Nephron (organoid): Measurements from ENCODE around the gene SUN1.
"Not testable (repeated sequence)": the region's sequence is repeated elsewhere in the genome, so short reads cannot be mapped to it uniquely, and the experiment has no call there.

ENCODE experiments used
- H3K27ac Mint-ChIP-seq, 3 experiments: 2 replicates each; pipeline ENCODE4 v1.8.0; 2020; ENCODE audit warnings: mixed read lengths in 3 of 3, mild to moderate bottlenecking in 2 of 3, moderate library complexity in 1 of 3
- H3K27me3 Mint-ChIP-seq: 2 replicates; pipeline ENCODE4 v1.8.0; 2021; ENCODE audit warnings: low read depth, mild to moderate bottlenecking, moderate library complexity, mixed read lengths
- H3K36me3 Mint-ChIP-seq: 2 replicates; pipeline ENCODE4 v1.8.0; 2020; ENCODE audit warnings: low read depth, mixed read lengths
- H3K4me1 Mint-ChIP-seq: 2 replicates; pipeline ENCODE4 v1.8.0; 2020; ENCODE audit warnings: mixed read lengths
- H3K4me3 Mint-ChIP-seq, 3 experiments: 2 replicates each; pipeline ENCODE4 v1.8.0; 2020; ENCODE audit warnings: mild to moderate bottlenecking in 3 of 3, mixed read lengths in 3 of 3, moderate library complexity in 2 of 3
- H3K9me3 Mint-ChIP-seq: 2 replicates; pipeline ENCODE4 v1.8.0; 2020; ENCODE audit warnings: mixed read lengths
- TF ChIP-seq, protein P1 (sequence below), 3 experiments: fragments of 200-600 bp; sonication (generic); IDR thresholded peaks; one replicate each; pipeline ENCODE4 v1.5.0; 2021; ENCODE audit warnings: antibody characterized with exemption in 3 of 3; ENCODE audit not compliant: unreplicated experiment in 3 of 3

The SUN1 gene

DNA sequence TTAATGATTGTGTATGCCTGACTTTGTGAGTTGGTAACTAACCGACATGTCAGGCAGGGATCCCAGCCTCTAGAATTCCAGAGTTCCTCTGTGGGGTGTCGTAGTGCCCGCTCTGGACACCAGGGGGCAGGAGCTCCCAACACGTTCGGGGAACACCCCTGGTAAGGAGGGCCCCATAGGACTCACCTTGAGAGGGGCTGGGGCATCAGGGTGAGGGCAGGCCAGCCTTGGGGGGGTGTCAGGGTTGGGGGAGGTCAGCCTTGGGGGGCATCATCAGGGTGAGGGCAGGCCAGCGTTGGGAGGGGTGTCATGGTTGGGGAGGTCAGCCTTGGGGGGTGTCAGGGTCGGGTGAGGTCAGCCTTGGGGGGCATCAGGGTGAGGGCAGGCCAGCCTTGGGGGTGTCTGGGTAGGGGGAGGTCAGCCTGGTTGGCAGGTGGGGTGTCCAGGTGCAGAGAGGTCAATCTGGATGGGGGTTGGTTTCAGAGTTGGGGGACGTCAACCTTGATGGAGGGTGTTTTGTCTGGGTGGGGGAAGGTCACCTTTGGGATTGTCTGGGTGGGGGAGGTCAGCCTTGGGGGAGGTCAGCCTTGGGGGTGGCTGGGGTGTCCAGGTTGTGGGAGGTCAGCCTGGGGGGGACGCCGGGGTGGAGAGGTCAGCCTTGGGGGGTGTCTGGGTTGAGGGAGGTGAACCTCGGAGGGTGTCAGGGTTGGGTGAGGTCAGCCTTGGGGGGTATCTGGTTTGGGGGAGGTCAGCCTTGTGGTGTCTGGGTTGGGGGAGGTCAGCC lies 45.6 kb upstream of the SUN1 start:
- TF ChIP-seq, protein P1, sequence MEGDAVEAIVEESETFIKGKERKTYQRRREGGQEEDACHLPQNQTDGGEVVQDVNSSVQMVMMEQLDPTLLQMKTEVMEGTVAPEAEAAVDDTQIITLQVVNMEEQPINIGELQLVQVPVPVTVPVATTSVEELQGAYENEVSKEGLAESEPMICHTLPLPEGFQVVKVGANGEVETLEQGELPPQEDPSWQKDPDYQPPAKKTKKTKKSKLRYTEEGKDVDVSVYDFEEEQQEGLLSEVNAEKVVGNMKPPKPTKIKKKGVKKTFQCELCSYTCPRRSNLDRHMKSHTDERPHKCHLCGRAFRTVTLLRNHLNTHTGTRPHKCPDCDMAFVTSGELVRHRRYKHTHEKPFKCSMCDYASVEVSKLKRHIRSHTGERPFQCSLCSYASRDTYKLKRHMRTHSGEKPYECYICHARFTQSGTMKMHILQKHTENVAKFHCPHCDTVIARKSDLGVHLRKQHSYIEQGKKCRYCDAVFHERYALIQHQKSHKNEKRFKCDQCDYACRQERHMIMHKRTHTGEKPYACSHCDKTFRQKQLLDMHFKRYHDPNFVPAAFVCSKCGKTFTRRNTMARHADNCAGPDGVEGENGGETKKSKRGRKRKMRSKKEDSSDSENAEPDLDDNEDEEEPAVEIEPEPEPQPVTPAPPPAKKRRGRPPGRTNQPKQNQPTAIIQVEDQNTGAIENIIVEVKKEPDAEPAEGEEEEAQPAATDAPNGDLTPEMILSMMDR (IDR thresholded peaks at IDR 0.05; ENCODE audit: unreplicated experiment in 3 of 3), result peak; percentile 69 to 72 (median 70)
- Mint-ChIP-seq H3K27me3 (no peaks in the 10 kb centered on the region), H3K4me1 (no peaks in the 10 kb centered on the region), H3K4me3 (no peak overlapping the region), H3K9me3 (no peaks in the 10 kb centered on the region), H3K36me3 (peaks cover 65% of the 10 kb centered on the region), H3K27ac (no peak overlapping the region)

GRCh38 chr7:787332-788240 lies 44.7 kb upstream of the SUN1 start:
- TF ChIP-seq, protein P1 (IDR thresholded peaks at IDR 0.05; ENCODE audit: unreplicated experiment in 3 of 3), result no peak
- no peaks in the 10 kb centered on the region for H3K27me3 Mint-ChIP-seq
- H3K4me3 Mint-ChIP-seq, result no peak overlapping the region
- H3K27ac Mint-ChIP-seq, result no peak overlapping the region
- H3K4me1 Mint-ChIP-seq, result no peaks in the 10 kb centered on the region
- H3K9me3 Mint-ChIP-seq, result no peaks in the 10 kb centered on the region
- H3K36me3 Mint-ChIP-seq, result peaks cover 61% of the 10 kb centered on the region

- Mint-ChIP-seq H3K27me3 (no peaks in the 10 kb centered on the region), H3K4me1 (no peaks in the 10 kb centered on the region), H3K27ac (no peak overlapping the region)
Observed at GRCh38 chr7:791519-791918, 40.8 kb upstream of the SUN1 start.

GRCh38 chr7:794207-794606 lies 38.1 kb upstream of the SUN1 start:
- Mint-ChIP-seq H3K27me3 (no peaks in the 10 kb centered on the region), H3K9me3 (peaks cover 4% of the 10 kb centered on the region), H3K36me3 (peaks cover 41% of the 10 kb centered on the region), H3K27ac (no peak overlapping the region), H3K4me3 (no peak overlapping the region), H3K4me1 (peaks cover 10% of the 10 kb centered on the region)
- TF ChIP-seq, protein P1 (IDR thresholded peaks at IDR 0.05; ENCODE audit: unreplicated experiment in 3 of 3), result no peak

More at GRCh38 chr7:791519-791918, 40.8 kb upstream of the SUN1 start:
- Mint-ChIP-seq H3K4me3 (no peak overlapping the region), H3K9me3 (no peaks in the 10 kb centered on the region), H3K36me3 (peaks cover 43% of the 10 kb centered on the region)
- TF ChIP-seq, protein P1 (IDR thresholded peaks at IDR 0.05; ENCODE audit: unreplicated experiment in 3 of 3), result no peak

DNA sequence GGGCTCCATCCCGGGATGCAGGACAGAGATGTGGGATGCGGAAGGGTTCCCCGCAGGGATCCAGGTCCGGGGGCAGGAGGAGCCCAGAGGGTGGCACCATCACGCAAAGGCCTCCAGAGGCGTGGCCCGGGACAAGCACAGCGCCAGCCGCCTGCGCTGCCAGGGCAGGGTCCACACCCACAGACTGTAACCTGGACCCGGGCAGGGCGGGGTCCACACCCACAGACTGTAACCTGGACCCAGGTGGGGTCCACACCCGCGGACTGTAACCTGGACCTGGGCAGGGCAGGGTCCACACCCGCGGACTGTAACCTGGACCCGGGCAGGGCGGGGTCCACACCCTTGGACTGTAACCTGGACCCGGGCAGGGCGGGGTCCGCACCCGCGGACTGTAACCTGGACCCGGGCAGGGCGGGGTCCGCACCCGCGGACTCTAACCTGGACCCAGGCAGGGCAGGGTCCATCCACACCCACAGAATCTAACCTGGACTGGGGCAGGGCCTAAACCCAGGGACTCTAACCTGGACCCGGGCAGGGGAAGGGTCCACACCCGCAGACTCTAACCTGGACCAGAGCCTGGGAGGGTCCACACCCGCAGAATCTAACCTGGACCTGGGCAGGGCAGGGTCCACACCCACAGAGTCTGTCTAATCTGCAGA lies 37.5 kb upstream of the SUN1 start:
- TF ChIP-seq, protein P1 (IDR thresholded peaks at IDR 0.05; ENCODE audit: unreplicated experiment in 3 of 3), result no peak
- Mint-ChIP-seq H3K9me3 (peaks cover 4% of the 10 kb centered on the region), H3K4me3 (no peak overlapping the region), H3K36me3 (peaks cover 37% of the 10 kb centered on the region), H3K27ac (no peak overlapping the region), H3K4me1 (peaks cover 10% of the 10 kb centered on the region), H3K27me3 (no peaks in the 10 kb centered on the region)

DNA sequence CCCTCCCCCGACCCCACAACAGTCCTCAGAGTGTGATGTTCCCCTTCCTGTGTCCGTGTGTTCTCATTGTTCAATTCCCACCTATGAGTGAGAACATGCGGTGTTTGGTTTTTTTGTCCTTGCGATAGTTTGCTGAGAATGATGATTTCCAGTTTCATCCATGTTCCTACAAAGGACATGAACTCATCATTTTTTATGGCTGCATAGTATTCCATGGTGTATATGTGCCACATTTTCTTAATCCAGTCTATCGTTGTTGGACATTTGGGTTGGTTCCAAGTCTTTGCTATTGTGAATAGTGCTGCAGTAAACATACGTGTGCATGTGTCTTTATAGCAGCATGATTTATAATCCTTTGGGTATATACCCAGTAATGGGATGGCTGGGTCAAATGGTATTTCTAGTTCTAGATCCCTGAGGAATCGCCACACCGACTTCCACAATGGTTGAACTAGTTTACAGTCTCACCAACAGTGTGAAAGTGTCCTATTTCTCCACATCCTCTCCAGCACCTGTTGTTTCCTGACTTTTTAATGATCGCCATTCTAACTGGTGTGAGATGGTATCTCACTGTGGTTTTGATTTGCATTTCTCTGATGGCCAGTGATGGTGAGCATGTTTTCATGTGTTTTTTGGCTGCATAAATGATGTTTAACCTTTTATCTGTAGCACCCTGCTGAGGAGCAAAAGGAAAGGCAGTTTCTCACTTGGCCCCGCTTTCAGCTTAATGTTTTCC lies 35.7 kb upstream of the SUN1 start:
- Mint-ChIP-seq H3K36me3 (peaks cover 31% of the 10 kb centered on the region), H3K4me1 (peaks cover 19% of the 10 kb centered on the region), H3K27ac (peak overlapping the region in 2 of 3 experiments; percentile 77 to 84)
- not testable (repeated sequence) for H3K4me3 Mint-ChIP-seq, H3K27me3 Mint-ChIP-seq, H3K9me3 Mint-ChIP-seq
